ENCODE measurements around the gene RXFP1.

RXFP1 gene

GRCh38 chr4:158543191-158543590 lies 21.5 kb downstream of the RXFP1 start:
- DNase-seq = no peak

GRCh38 chr4:158544141-158544540 lies 22.5 kb downstream of the RXFP1 start:
- DNase-seq = no peak

GRCh38 chr4:158553364-158553763 lies 31.7 kb downstream of the RXFP1 start:
- no peak for DNase-seq

- no peak for DNase-seq
These were observed 38.6 kb downstream of the RXFP1 start for GRCh38 chr4:158560284-158560683.

GRCh38 chr4:158566860-158567259 lies 45.2 kb downstream of the RXFP1 start:
- peak; percentile 8 for DNase-seq

- no peak for DNase-seq
These were observed 50.1 kb downstream of the RXFP1 start for GRCh38 chr4:158571736-158572135.

GRCh38 chr4:158572608-158573007 lies 50.9 kb downstream of the RXFP1 start:
- DNase-seq = no peak

GRCh38 chr4:158578476-158578875 lies 56.8 kb downstream of the RXFP1 start:
- no peak for DNase-seq

- no peak for DNase-seq
These were observed 58.4 kb downstream of the RXFP1 start for GRCh38 chr4:158580064-158580463.

GRCh38 chr4:158581161-158581560 lies 59.5 kb downstream of the RXFP1 start:
- DNase-seq = no peak

- no peak for DNase-seq
These were observed 65.2 kb downstream of the RXFP1 start for GRCh38 chr4:158586881-158587280.

- DNase-seq = no peak
These were observed 66.6 kb downstream of the RXFP1 start for GRCh38 chr4:158588285-158588684.

- no peak for DNase-seq
These were observed 67.1 kb downstream of the RXFP1 start for GRCh38 chr4:158588777-158589176.

GRCh38 chr4:158590306-158590705 lies 68.6 kb downstream of the RXFP1 start:
- no peak for DNase-seq

- no peak for DNase-seq
These were observed 69.1 kb downstream of the RXFP1 start for GRCh38 chr4:158590824-158591223.

- no peak for DNase-seq
These were observed 76.4 kb downstream of the RXFP1 start for GRCh38 chr4:158597879-158598596.

GRCh38 chr4:158599150-158599549 lies 77.5 kb downstream of the RXFP1 start:
- no peak for DNase-seq

- DNase-seq = no peak
These were observed 78.2 kb downstream of the RXFP1 start for GRCh38 chr4:158599765-158600498.

GRCh38 chr4:158604369-158604768 lies 82.7 kb downstream of the RXFP1 start:
- no peak for DNase-seq

GRCh38 chr4:158605393-158605792 lies 83.7 kb downstream of the RXFP1 start:
- no peak for DNase-seq

- no peak for DNase-seq
These were observed 85.3 kb downstream of the RXFP1 start for GRCh38 chr4:158606969-158607368.

GRCh38 chr4:158609116-158609515 lies 87.4 kb downstream of the RXFP1 start:
- no peak for DNase-seq

GRCh38 chr4:158610790-158611189 lies 89.1 kb downstream of the RXFP1 start:
- no peak for DNase-seq

- no peak for DNase-seq
These were observed 91.4 kb downstream of the RXFP1 start for GRCh38 chr4:158613046-158613445.

- DNase-seq = no peak
These were observed 96.3 kb downstream of the RXFP1 start for GRCh38 chr4:158617956-158618355.

All from activated gamma-delta T cell (primary cell).